ENCODE data around the gene ARHGAP8.

The ARHGAP8 gene

DNA sequence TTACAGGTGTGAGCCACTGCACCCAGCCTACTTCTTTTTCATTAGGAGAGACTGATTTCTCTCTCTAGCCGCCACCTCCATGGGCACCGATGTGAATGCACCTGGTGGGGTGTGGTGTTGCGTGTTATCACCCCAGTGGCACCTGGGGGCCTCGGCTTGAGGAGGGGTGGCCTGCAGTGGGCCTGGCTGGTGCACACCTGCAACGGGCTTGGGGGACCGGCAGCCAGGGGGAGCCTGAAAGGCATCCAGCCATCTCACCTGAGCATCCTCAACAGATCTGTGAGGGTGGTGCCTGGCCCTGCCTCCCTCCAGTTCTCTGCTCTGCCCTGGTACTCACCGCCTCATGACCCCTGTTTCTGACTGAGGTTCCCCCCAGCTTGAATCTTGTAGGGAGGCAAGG, 108.9 kb downstream of the ARHGAP8 start:
- no peak for DNase-seq (ENCODE audit: low read depth in 1 of 2, low spot score in 1 of 2)
- H3K27me3 ChIP-seq (ENCODE audit: insufficient read depth, poor library complexity, severe bottlenecking): no peaks in the 10 kb centered on the region
- no peak for TF ChIP-seq POLR2AphosphoS5 (IDR thresholded peaks at IDR 0.05; ENCODE audit: low read depth)
- no peak for TF ChIP-seq GABPA (IDR thresholded peaks at IDR 0.05; ENCODE audit: low read depth)
- TF ChIP-seq, protein P1, sequence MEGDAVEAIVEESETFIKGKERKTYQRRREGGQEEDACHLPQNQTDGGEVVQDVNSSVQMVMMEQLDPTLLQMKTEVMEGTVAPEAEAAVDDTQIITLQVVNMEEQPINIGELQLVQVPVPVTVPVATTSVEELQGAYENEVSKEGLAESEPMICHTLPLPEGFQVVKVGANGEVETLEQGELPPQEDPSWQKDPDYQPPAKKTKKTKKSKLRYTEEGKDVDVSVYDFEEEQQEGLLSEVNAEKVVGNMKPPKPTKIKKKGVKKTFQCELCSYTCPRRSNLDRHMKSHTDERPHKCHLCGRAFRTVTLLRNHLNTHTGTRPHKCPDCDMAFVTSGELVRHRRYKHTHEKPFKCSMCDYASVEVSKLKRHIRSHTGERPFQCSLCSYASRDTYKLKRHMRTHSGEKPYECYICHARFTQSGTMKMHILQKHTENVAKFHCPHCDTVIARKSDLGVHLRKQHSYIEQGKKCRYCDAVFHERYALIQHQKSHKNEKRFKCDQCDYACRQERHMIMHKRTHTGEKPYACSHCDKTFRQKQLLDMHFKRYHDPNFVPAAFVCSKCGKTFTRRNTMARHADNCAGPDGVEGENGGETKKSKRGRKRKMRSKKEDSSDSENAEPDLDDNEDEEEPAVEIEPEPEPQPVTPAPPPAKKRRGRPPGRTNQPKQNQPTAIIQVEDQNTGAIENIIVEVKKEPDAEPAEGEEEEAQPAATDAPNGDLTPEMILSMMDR (IDR thresholded peaks at IDR 0.05; ENCODE audit: insufficient read depth, low read length): no peak
- TF ChIP-seq, protein P2, sequence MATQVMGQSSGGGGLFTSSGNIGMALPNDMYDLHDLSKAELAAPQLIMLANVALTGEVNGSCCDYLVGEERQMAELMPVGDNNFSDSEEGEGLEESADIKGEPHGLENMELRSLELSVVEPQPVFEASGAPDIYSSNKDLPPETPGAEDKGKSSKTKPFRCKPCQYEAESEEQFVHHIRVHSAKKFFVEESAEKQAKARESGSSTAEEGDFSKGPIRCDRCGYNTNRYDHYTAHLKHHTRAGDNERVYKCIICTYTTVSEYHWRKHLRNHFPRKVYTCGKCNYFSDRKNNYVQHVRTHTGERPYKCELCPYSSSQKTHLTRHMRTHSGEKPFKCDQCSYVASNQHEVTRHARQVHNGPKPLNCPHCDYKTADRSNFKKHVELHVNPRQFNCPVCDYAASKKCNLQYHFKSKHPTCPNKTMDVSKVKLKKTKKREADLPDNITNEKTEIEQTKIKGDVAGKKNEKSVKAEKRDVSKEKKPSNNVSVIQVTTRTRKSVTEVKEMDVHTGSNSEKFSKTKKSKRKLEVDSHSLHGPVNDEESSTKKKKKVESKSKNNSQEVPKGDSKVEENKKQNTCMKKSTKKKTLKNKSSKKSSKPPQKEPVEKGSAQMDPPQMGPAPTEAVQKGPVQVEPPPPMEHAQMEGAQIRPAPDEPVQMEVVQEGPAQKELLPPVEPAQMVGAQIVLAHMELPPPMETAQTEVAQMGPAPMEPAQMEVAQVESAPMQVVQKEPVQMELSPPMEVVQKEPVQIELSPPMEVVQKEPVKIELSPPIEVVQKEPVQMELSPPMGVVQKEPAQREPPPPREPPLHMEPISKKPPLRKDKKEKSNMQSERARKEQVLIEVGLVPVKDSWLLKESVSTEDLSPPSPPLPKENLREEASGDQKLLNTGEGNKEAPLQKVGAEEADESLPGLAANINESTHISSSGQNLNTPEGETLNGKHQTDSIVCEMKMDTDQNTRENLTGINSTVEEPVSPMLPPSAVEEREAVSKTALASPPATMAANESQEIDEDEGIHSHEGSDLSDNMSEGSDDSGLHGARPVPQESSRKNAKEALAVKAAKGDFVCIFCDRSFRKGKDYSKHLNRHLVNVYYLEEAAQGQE (IDR thresholded peaks at IDR 0.05; ENCODE audit: insufficient replicate concordance, low read depth): no peak
- no peak for TF ChIP-seq SPI1 (IDR thresholded peaks at IDR 0.05; ENCODE audit: borderline replicate concordance, low read depth)
- no peak overlapping the region for H3K4me3 ChIP-seq (replicated peaks; ENCODE audit: insufficient read depth, low read length)
- no peak overlapping the region for H3K27ac ChIP-seq (replicated peaks)

DNA sequence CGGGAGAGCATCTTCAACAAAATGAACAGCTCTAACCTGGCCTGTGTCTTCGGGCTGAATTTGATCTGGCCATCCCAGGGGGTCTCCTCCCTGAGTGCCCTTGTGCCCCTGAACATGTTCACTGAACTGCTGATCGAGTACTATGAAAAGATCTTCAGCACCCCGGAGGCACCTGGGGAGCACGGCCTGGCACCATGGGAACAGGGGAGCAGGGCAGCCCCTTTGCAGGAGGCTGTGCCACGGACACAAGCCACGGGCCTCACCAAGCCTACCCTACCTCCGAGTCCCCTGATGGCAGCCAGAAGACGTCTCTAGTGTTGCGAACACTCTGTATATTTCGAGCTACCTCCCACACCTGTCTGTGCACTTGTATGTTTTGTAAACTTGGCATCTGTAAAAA, 109.9 kb downstream of the ARHGAP8 start:
- H3K4me3 ChIP-seq (replicated peaks; ENCODE audit: insufficient read depth, low read length): no peak overlapping the region
- no peak for DNase-seq (ENCODE audit: low read depth in 1 of 2, low spot score in 1 of 2)
- TF ChIP-seq POLR2AphosphoS5 (IDR thresholded peaks at IDR 0.05; ENCODE audit: low read depth) (no peak), GABPA (IDR thresholded peaks at IDR 0.05; ENCODE audit: low read depth) (no peak)
- H3K27ac ChIP-seq (replicated peaks): no peak overlapping the region
- no peaks in the 10 kb centered on the region for H3K27me3 ChIP-seq (ENCODE audit: insufficient read depth, poor library complexity, severe bottlenecking)

DNA sequence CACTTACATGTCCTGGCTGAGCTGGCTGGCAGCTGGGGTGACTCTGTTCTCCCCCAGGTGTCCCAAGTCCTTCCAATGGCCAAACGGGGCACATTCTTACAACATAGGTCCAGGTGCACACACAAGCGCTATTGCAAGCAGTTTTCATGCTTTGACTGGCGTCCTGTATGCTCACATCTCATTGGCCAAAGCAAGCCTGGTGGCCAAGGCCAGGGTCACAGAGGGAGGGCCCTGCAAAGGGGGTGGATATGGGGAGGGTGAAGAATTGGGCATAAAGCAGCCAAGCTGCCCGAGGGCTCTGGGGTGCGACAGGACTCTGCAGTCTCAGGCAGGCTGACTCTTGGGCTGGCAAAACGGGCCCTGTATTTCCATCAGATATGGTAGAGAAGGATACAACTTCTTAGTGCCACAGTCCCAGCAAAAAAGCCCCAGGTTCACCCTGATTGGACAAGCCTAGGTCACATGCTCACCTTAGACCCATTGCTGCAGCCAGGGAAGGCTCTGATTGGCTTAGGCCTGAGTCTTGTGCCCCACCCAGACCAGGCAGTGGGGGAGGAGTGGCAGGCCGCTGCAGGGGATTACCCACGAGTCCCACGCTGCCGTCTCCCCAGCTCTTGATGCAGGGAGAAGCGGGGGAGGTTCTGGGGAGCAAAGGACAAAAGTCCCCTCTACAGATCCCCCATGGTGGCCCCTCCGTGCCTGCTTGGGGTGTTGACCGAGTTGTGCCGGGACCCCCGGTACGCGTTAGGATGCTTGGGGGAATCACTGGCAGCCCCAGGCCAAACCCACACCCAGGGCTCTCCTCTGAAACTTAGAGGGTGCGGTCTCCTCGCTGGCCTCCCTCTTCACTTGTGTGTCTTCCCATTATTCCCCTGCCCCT, 110.8 kb downstream of the ARHGAP8 start:
- TF ChIP-seq POLR2AphosphoS5 (IDR thresholded peaks at IDR 0.05; ENCODE audit: low read depth) (no peak), GABPA (IDR thresholded peaks at IDR 0.05; ENCODE audit: low read depth) (no peak), SPI1 (IDR thresholded peaks at IDR 0.05; ENCODE audit: borderline replicate concordance, low read depth) (no peak)
- TF ChIP-seq, protein P1 (IDR thresholded peaks at IDR 0.05; ENCODE audit: insufficient read depth, low read length): no peak
- TF ChIP-seq, protein P2 (IDR thresholded peaks at IDR 0.05; ENCODE audit: insufficient replicate concordance, low read depth): no peak
- Histone ChIP-seq H3K4me3 (replicated peaks; ENCODE audit: insufficient read depth, low read length) (no peak overlapping the region), H3K27me3 (ENCODE audit: insufficient read depth, poor library complexity, severe bottlenecking) (no peaks in the 10 kb centered on the region), H3K27ac (replicated peaks) (no peak overlapping the region)
- DNase-seq (ENCODE audit: low read depth in 1 of 2, low spot score in 1 of 2): no peak

DNA sequence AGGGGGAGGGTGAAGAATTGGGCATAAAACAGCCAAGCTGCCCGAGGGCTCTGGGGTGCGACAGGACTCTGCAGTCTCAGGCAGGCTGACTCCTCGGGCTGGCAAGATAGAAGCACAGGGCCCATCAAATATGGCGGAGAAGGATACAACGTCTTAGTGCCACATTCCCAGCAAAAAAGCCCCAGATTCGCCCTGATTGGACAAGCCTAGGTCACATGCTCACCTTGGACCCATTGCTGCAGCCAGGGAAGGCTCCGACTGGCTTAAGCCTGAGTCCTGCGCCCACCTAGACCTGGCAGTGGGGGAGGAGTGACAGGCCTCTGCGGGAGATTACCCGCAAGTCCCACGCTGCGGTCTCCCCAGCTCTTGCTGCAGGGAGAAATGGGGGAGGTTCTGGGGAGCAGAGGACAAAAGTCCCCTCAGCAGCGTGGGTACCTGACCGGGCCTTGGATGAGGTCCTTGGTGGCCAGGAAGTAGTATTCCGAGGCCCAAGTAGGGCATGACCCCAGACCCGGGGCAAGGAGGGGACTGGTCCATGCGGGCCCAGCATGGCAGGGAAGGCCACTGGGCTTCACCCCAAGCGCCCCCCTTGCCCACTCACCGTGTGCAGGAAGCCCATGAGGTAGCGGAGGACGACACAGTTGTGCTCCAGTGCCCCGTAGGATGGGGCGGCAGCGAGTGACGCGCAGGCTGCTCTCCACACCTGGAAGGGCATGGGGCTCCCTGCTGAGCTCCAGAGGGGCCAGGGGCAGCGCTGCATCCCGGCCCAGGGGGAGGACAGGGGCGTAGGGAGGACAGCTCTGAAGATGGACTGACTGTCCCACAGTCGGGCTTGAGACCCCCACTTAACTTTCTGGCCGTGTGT, 113.0 kb downstream of the ARHGAP8 start:
- no peak overlapping the region for H3K27ac ChIP-seq (replicated peaks)
- TF ChIP-seq, protein P2 (IDR thresholded peaks at IDR 0.05; ENCODE audit: insufficient replicate concordance, low read depth): no peak
- no peak for TF ChIP-seq POLR2AphosphoS5 (IDR thresholded peaks at IDR 0.05; ENCODE audit: low read depth)
- TF ChIP-seq, protein P1 (IDR thresholded peaks at IDR 0.05; ENCODE audit: insufficient read depth, low read length): no peak
- TF ChIP-seq SPI1 (IDR thresholded peaks at IDR 0.05; ENCODE audit: borderline replicate concordance, low read depth): no peak
- TF ChIP-seq GABPA (IDR thresholded peaks at IDR 0.05; ENCODE audit: low read depth): no peak
- H3K4me3 ChIP-seq (replicated peaks; ENCODE audit: insufficient read depth, low read length): no peak overlapping the region
- no peaks in the 10 kb centered on the region for H3K27me3 ChIP-seq (ENCODE audit: insufficient read depth, poor library complexity, severe bottlenecking)
- DNase-seq (ENCODE audit: low read depth in 1 of 2, low spot score in 1 of 2): no peak

Measured in HL-60 (cell line).